ENCODE measurements around the gene PEX3. TPM values are rescaled to one million over a fixed set of nuclear protein-coding genes. Genes with fewer than 3 reads are reported as not detected.

The PEX3 gene
- total RNA-seq, 1 experiment from 2014 or later = 13.5 TPM

GRCh38 chr6:143408787-143409162 lies 41.8 kb upstream of the PEX3 start:
- CTCF ChIA-PET = interaction anchor here (1.0 kb wide), 1 partner anchor 175 kb away, joined by 4 read pairs; no protein-coding TSS in a partner anchor
- no peak overlapping the region for H3K4me3 Mint-ChIP-seq
- no peaks in the 10 kb centered on the region for H3K36me3 Mint-ChIP-seq
- DNase-seq (ENCODE audit: low spot score) (no peak), ATAC-seq (no peak)
- H3K27me3 Mint-ChIP-seq (ENCODE audit: low read depth) = no peaks in the 10 kb centered on the region
- POLR2A ChIA-PET = no interaction called here
- H3K27ac Mint-ChIP-seq = no peak overlapping the region
- H3K4me1 Mint-ChIP-seq = peaks cover 8% of the 10 kb centered on the region; the same call in 1 of the 2 replicates
- TF ChIP-seq ATF2 (CRISPR knock-in tag; IDR thresholded peaks at IDR 0.05; ENCODE audit: borderline replicate concordance, low read depth) = no peak
- no peak for TF ChIP-seq ZBTB43 (CRISPR knock-in tag; IDR thresholded peaks at IDR 0.05)
- no peak for TF ChIP-seq ZNF232 (CRISPR knock-in tag; IDR thresholded peaks at IDR 0.05)
- TF ChIP-seq KAT7 (CRISPR knock-in tag; IDR thresholded peaks at IDR 0.05; ENCODE audit: borderline replicate concordance) = no peak
- TF ChIP-seq, protein P1, sequence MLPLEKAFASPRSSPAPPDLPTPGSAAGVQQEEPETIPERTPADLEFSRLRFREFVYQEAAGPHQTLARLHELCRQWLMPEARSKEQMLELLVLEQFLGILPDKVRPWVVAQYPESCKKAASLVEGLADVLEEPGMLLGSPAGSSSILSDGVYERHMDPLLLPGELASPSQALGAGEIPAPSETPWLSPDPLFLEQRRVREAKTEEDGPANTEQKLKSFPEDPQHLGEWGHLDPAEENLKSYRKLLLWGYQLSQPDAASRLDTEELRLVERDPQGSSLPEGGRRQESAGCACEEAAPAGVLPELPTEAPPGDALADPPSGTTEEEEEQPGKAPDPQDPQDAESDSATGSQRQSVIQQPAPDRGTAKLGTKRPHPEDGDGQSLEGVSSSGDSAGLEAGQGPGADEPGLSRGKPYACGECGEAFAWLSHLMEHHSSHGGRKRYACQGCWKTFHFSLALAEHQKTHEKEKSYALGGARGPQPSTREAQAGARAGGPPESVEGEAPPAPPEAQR (CRISPR knock-in tag; IDR thresholded peaks at IDR 0.05) = no peak
- no peak for TF ChIP-seq MXD4 (CRISPR knock-in tag; IDR thresholded peaks at IDR 0.05; ENCODE audit: borderline replicate concordance)
- TF ChIP-seq TEAD4 (CRISPR knock-in tag; IDR thresholded peaks at IDR 0.05) = no peak
- TF ChIP-seq NR3C1 (CRISPR knock-in tag; conservative IDR thresholded peaks at IDR 0.05; ENCODE audit: low read depth) = no peak
- H3K9me3 Mint-ChIP-seq = peaks cover 9% of the 10 kb centered on the region

DNA sequence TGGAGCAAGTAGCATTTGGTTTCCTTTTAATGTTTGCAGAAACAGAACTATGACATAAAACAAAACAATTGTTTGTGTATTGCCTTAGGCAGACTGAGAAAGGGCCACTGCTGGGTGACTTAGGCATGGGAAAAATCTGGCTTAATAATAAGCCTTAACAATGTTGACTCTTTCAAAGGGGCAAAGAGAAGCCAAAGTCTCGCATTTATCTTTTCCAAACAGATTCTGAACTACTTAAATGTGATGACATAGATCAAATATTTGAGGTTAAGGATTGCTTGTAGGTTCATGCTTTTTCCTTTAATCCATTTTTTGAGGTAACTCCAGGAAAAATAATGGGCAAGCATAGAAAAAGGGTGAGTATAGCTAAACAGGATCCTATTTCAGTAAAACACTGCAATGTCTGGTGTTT lies 39.7 kb upstream of the PEX3 start:
- ChIA-PET CTCF (interaction anchor here (1.1 kb wide), 1 partner anchor 74 kb away, joined by 3 read pairs; no protein-coding TSS in a partner anchor), POLR2A (no interaction called here)
- peaks cover 5% of the 10 kb centered on the region; the same call in 1 of the 2 replicates for H3K4me1 Mint-ChIP-seq
- ATAC-seq (no peak), DNase-seq (ENCODE audit: low spot score) (no peak)
- no peaks in the 10 kb centered on the region for H3K36me3 Mint-ChIP-seq
- H3K9me3 Mint-ChIP-seq = peaks cover 9% of the 10 kb centered on the region
- H3K27me3 Mint-ChIP-seq (ENCODE audit: low read depth) = no peaks in the 10 kb centered on the region
- TF ChIP-seq, protein P2, sequence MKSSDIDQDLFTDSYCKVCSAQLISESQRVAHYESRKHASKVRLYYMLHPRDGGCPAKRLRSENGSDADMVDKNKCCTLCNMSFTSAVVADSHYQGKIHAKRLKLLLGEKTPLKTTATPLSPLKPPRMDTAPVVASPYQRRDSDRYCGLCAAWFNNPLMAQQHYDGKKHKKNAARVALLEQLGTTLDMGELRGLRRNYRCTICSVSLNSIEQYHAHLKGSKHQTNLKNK (CRISPR knock-in tag; IDR thresholded peaks at IDR 0.05) = no peak
- TF ChIP-seq GABPB1 (CRISPR knock-in tag; IDR thresholded peaks at IDR 0.05) (peak; percentile 23; the same call in 1 of the 2 replicates), ELF4 (CRISPR knock-in tag; IDR thresholded peaks at IDR 0.05; ENCODE audit: low read depth) (no peak), ZNF423 (CRISPR knock-in tag; IDR thresholded peaks at IDR 0.05) (no peak), TEAD1 (CRISPR knock-in tag; IDR thresholded peaks at IDR 0.05) (no peak), ZNF512 (CRISPR knock-in tag; IDR thresholded peaks at IDR 0.05; ENCODE audit: borderline replicate concordance) (no peak)
- no peak overlapping the region for H3K4me3 Mint-ChIP-seq
- no peak overlapping the region for H3K27ac Mint-ChIP-seq

DNA sequence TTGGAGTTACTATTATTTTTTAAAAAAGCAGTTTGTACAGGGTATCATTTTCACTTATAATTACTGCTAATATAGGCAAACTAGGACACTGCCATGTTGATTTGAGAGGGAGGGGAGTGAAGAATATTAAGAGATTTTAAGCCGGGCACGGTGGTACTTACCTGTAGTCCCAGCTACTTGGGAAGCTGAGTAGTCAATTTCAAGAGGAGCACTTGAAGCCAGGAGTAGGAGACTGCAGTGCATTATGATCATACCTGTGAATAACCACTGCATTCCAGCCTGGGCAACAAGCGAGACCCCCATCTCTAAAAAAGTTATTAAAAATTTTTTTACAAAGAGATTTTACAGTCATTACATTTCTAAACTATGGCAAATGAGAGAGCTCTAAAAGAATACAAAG lies 35.8 kb upstream of the PEX3 start:
- ChIA-PET CTCF (no interaction called here), POLR2A (no interaction called here)
- H3K36me3 Mint-ChIP-seq = no peaks in the 10 kb centered on the region
- peaks cover 5% of the 10 kb centered on the region; the same call in 1 of the 2 replicates for H3K4me1 Mint-ChIP-seq
- H3K27me3 Mint-ChIP-seq (ENCODE audit: low read depth) = no peaks in the 10 kb centered on the region
- H3K27ac Mint-ChIP-seq = no peak overlapping the region
- no peak for DNase-seq (ENCODE audit: low spot score)
- H3K4me3 Mint-ChIP-seq = no peak overlapping the region
- no peaks in the 10 kb centered on the region for H3K9me3 Mint-ChIP-seq
- no peak for ATAC-seq
- TF ChIP-seq TCF7 (CRISPR knock-in tag; IDR thresholded peaks at IDR 0.05; ENCODE audit: low read depth) (no peak), USF2 (CRISPR knock-in tag; IDR thresholded peaks at IDR 0.05) (no peak), FOXJ3 (CRISPR knock-in tag; IDR thresholded peaks at IDR 0.05; ENCODE audit: borderline replicate concordance) (no peak), SP1 (CRISPR knock-in tag; conservative IDR thresholded peaks at IDR 0.05) (no peak), FOXP1 (CRISPR knock-in tag; IDR thresholded peaks at IDR 0.05; ENCODE audit: borderline replicate concordance) (no peak), GTF2I (CRISPR knock-in tag; conservative IDR thresholded peaks at IDR 0.05) (no peak), ZNF121 (CRISPR knock-in tag; IDR thresholded peaks at IDR 0.05) (no peak), USF1 (CRISPR knock-in tag; IDR thresholded peaks at IDR 0.05) (no peak)
- TF ChIP-seq, protein P3, sequence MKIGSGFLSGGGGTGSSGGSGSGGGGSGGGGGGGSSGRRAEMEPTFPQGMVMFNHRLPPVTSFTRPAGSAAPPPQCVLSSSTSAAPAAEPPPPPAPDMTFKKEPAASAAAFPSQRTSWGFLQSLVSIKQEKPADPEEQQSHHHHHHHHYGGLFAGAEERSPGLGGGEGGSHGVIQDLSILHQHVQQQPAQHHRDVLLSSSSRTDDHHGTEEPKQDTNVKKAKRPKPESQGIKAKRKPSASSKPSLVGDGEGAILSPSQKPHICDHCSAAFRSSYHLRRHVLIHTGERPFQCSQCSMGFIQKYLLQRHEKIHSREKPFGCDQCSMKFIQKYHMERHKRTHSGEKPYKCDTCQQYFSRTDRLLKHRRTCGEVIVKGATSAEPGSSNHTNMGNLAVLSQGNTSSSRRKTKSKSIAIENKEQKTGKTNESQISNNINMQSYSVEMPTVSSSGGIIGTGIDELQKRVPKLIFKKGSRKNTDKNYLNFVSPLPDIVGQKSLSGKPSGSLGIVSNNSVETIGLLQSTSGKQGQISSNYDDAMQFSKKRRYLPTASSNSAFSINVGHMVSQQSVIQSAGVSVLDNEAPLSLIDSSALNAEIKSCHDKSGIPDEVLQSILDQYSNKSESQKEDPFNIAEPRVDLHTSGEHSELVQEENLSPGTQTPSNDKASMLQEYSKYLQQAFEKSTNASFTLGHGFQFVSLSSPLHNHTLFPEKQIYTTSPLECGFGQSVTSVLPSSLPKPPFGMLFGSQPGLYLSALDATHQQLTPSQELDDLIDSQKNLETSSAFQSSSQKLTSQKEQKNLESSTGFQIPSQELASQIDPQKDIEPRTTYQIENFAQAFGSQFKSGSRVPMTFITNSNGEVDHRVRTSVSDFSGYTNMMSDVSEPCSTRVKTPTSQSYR (CRISPR knock-in tag; IDR thresholded peaks at IDR 0.05) = no peak

Data from WTC11 (cell line).